ENCODE results near the gene PJA2. TPM values are rescaled to one million over a fixed set of nuclear protein-coding genes. Genes with fewer than 3 reads are reported as not detected.

The PJA2 gene
- total and polyA plus RNA-seq, 2 donors (not counting 1 experiment from before 2014, with no cell fraction given): 21.3 to 90.4 TPM

DNA sequence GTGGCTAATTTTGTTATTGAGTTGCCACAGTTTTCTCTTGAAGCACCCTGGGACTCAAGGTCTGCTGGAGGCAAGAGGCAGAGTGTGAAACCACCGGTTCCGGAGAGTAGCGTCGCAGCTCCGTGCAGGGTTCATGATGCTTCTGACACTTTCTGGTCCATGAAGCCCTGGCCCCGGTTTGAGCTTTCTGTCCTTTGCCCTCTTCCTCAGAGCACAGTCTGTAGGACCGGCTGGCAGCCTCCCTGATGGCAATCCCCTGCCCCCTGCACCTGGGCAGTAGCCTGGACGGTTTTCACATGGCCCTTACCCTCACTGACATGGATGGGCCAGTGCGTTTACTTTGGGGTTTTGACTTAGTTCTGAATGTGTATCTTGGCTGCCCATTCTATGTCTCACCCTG is 111.9 kb downstream of the PJA2 start:
- Mint-ChIP-seq H3K4me1 (no peaks in the 10 kb centered on the region), H3K27ac (no peak overlapping the region), H3K27me3 (no peaks in the 10 kb centered on the region), H3K4me3 (no peak overlapping the region), H3K9me3 (ENCODE audit: insufficient read depth) (no peaks in the 10 kb centered on the region)
- H3K4me2 ChIP-seq (replicated peaks; ENCODE audit: low read depth, low read length, poor library complexity, severe bottlenecking): no peak overlapping the region
- no peak for TF ChIP-seq EZH2 (IDR thresholded peaks at IDR 0.05; ENCODE audit: borderline replicate concordance, insufficient read depth, low read depth, low read length, poor library complexity, severe bottlenecking)
- TF ChIP-seq, protein P1, sequence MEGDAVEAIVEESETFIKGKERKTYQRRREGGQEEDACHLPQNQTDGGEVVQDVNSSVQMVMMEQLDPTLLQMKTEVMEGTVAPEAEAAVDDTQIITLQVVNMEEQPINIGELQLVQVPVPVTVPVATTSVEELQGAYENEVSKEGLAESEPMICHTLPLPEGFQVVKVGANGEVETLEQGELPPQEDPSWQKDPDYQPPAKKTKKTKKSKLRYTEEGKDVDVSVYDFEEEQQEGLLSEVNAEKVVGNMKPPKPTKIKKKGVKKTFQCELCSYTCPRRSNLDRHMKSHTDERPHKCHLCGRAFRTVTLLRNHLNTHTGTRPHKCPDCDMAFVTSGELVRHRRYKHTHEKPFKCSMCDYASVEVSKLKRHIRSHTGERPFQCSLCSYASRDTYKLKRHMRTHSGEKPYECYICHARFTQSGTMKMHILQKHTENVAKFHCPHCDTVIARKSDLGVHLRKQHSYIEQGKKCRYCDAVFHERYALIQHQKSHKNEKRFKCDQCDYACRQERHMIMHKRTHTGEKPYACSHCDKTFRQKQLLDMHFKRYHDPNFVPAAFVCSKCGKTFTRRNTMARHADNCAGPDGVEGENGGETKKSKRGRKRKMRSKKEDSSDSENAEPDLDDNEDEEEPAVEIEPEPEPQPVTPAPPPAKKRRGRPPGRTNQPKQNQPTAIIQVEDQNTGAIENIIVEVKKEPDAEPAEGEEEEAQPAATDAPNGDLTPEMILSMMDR (IDR thresholded peaks at IDR 0.05): no peak
- ATAC-seq (ENCODE audit: low read depth) (no peak), DNase-seq (no peak)
- H3K79me2 ChIP-seq (ENCODE audit: control insufficient read depth, insufficient read depth, low read length): no peaks in the 10 kb centered on the region
- no peaks in the 10 kb centered on the region for H3K4me1 ChIP-seq (ENCODE audit: control insufficient read depth in 2 of 2, insufficient read depth in 2 of 2, low read length in 2 of 2)
- H3K9me3 ChIP-seq (ENCODE audit: control extremely low read depth in 1 of 3, control insufficient read depth in 2 of 3, insufficient read depth in 1 of 3, low read length in 2 of 3): no peaks in the 10 kb centered on the region
- intact Hi-C loops (cut with micrococcal nuclease): no loop called here
- H4K20me1 ChIP-seq (ENCODE audit: control insufficient read depth, insufficient read depth, low read length, poor library complexity, severe bottlenecking): no peaks in the 10 kb centered on the region
- peaks cover 0 to 2% (median 0%) of the 10 kb centered on the region in 4 experiments for H3K27me3 ChIP-seq (replicated peaks in 1 of 4; ENCODE audit: control extremely low read depth in 1 of 4, control insufficient read depth in 3 of 4, insufficient read depth in 4 of 4, low read length in 3 of 4)
- no peak overlapping the region for H3K9ac ChIP-seq (ENCODE audit: low read length)
- ChIA-PET POLR2A (no interaction called here), CTCF (no interaction called here)
- H2AFZ ChIP-seq (ENCODE audit: insufficient read depth, low read depth, low read length, poor library complexity, severe bottlenecking): no peak overlapping the region
- no peak overlapping the region for H3K27ac ChIP-seq (ENCODE audit: low read length in 2 of 2)
- no peaks in the 10 kb centered on the region for H3K36me3 ChIP-seq (replicated peaks in 1 of 2; ENCODE audit: control extremely low read depth in 1 of 2, control insufficient read depth in 1 of 2, extremely low read depth in 1 of 2, insufficient read depth in 2 of 2, low read length in 1 of 2)
- 95% methylated on average over 7 of the region's 9 CpGs for WGBS (ENCODE audit: insufficient coverage)
- H3K4me3 ChIP-seq (ENCODE audit: control extremely low read depth in 1 of 5, extremely low read depth in 1 of 5, insufficient read depth in 1 of 5, low read depth in 2 of 5, low read length in 4 of 5): no peak overlapping the region

DNA sequence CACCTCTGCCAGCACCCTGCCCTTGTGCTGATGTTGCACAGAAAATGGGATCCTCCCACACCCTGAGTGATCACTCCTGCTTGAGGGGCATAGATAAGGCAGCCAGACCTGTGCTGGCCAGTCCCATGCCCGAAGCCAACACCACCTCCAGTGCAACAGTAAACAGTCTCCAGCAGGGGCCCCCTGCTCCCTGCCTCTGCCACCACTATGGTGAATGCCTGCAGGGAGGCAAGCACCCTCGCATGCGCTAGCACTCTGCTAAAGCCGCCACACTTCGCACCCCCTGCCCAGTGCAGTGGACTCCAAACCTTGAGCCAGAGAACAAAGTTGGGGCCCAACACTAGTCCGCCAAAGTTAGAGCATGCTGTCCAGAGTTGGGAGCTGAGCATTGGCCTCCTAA is 118.7 kb downstream of the PJA2 start:
- no peaks in the 10 kb centered on the region for H3K79me2 ChIP-seq (ENCODE audit: control insufficient read depth, insufficient read depth, low read length)
- H2AFZ ChIP-seq (ENCODE audit: insufficient read depth, low read depth, low read length, poor library complexity, severe bottlenecking): no peak overlapping the region
- no peak overlapping the region for H3K27ac ChIP-seq (ENCODE audit: low read length in 2 of 2)
- intact Hi-C loops (cut with micrococcal nuclease): no loop called here
- no peak for ATAC-seq (ENCODE audit: low read depth)
- H3K4me3 ChIP-seq (ENCODE audit: control extremely low read depth in 1 of 5, extremely low read depth in 1 of 5, insufficient read depth in 1 of 5, low read depth in 2 of 5, low read length in 4 of 5): no peak overlapping the region
- H3K4me1 ChIP-seq (ENCODE audit: control insufficient read depth in 2 of 2, insufficient read depth in 2 of 2, low read length in 2 of 2): no peaks in the 10 kb centered on the region
- ChIA-PET CTCF (no interaction called here), POLR2A (no interaction called here)
- H3K27ac Mint-ChIP-seq: no peak overlapping the region
- no peak overlapping the region for H3K9ac ChIP-seq (ENCODE audit: low read length)
- TF ChIP-seq, protein P1 (IDR thresholded peaks at IDR 0.05): no peak
- TF ChIP-seq EZH2 (IDR thresholded peaks at IDR 0.05; ENCODE audit: borderline replicate concordance, insufficient read depth, low read depth, low read length, poor library complexity, severe bottlenecking): no peak
- no peak overlapping the region for H3K4me3 Mint-ChIP-seq
- no peaks in the 10 kb centered on the region for H3K27me3 Mint-ChIP-seq
- H3K36me3 ChIP-seq (replicated peaks in 1 of 2; ENCODE audit: control extremely low read depth in 1 of 2, control insufficient read depth in 1 of 2, extremely low read depth in 1 of 2, insufficient read depth in 2 of 2, low read length in 1 of 2): no peaks in the 10 kb centered on the region
- no peaks in the 10 kb centered on the region for H3K27me3 ChIP-seq (replicated peaks in 1 of 4; ENCODE audit: control extremely low read depth in 1 of 4, control insufficient read depth in 3 of 4, insufficient read depth in 4 of 4, low read length in 3 of 4)
- peaks cover 5% of the 10 kb centered on the region for H3K9me3 Mint-ChIP-seq (ENCODE audit: insufficient read depth)
- peaks cover 0 to 22% (median 4%) of the 10 kb centered on the region in 3 donors for H3K9me3 ChIP-seq (ENCODE audit: control extremely low read depth in 1 of 3, control insufficient read depth in 2 of 3, insufficient read depth in 1 of 3, low read length in 2 of 3)
- no peak for DNase-seq
- 96% methylated on average over 6 of the region's 6 CpGs for WGBS (ENCODE audit: insufficient coverage)
- no peaks in the 10 kb centered on the region for H3K4me1 Mint-ChIP-seq
- no peak overlapping the region for H3K4me2 ChIP-seq (replicated peaks; ENCODE audit: low read depth, low read length, poor library complexity, severe bottlenecking)
- no peaks in the 10 kb centered on the region for H4K20me1 ChIP-seq (ENCODE audit: control insufficient read depth, insufficient read depth, low read length, poor library complexity, severe bottlenecking)
